DMS 273 (cell line): ENCODE results near the gene ZNF512B.
A peak's percentile ranks its signal among the peaks of the same experiment; 100 is the strongest.
"Not testable (repeated sequence)": the region's sequence is repeated elsewhere in the genome, so short reads cannot be mapped to it uniquely, and the experiment has no call there.

Experiments used
- DNase-seq: peaks from one replicate; lab custom pipeline; 2025; ENCODE audit not compliant: unreplicated experiment; lab: John Stamatoyannopoulos, UW

Gene ZNF512B, protein sequence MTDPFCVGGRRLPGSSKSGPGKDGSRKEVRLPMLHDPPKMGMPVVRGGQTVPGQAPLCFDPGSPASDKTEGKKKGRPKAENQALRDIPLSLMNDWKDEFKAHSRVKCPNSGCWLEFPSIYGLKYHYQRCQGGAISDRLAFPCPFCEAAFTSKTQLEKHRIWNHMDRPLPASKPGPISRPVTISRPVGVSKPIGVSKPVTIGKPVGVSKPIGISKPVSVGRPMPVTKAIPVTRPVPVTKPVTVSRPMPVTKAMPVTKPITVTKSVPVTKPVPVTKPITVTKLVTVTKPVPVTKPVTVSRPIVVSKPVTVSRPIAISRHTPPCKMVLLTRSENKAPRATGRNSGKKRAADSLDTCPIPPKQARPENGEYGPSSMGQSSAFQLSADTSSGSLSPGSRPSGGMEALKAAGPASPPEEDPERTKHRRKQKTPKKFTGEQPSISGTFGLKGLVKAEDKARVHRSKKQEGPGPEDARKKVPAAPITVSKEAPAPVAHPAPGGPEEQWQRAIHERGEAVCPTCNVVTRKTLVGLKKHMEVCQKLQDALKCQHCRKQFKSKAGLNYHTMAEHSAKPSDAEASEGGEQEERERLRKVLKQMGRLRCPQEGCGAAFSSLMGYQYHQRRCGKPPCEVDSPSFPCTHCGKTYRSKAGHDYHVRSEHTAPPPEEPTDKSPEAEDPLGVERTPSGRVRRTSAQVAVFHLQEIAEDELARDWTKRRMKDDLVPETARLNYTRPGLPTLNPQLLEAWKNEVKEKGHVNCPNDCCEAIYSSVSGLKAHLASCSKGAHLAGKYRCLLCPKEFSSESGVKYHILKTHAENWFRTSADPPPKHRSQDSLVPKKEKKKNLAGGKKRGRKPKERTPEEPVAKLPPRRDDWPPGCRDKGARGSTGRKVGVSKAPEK

DNA sequence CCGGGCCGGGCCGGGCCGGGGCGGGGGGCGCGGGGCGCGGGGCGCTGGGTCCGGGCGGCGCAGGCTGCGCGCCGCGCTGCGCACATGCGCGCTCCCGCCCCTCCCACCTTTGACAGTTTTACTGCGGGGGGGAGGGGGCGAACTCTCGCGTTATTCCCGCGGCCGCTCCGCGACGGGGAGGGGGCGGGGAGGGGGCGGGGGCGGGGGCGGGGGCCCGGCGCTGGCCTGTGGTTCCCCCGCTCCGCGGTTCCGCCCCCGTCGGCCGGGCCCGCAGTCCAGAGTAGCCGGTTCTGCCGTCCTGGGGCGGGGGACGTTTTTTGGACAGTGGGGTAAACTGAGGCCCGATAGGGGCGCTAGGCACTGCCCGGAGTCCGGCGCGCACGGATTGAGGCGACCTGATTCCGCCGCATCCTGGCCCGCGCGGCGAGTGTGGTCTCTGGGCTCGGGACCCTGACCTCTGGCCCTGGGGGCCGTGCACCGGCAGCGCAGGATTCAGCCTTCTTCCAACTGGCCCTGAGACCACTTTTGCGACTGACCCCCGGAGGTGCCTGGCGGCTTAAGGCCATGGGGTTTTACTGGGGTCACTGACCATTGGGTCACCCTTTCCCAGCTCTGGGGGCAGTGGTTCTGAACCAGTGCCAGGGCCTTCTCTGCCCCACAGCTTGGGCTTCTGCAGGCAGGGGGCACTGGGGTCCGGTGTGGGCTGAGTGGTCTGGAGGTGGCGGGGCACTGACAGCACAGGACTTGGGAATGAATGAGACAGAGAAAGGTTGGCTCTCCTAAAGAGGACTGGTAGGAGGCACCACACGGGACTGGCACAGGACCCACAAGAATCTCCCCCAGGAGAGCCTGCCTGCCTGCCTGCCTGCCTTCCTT is at the start of gene ZNF512B:
ZNF512B (minus strand) TSS at position 93 of the 876 bp plus-strand sequence. CDS start 1,980 bp downstream, outside the sequence.
- peak; percentile 91 for DNase-seq

DNA sequence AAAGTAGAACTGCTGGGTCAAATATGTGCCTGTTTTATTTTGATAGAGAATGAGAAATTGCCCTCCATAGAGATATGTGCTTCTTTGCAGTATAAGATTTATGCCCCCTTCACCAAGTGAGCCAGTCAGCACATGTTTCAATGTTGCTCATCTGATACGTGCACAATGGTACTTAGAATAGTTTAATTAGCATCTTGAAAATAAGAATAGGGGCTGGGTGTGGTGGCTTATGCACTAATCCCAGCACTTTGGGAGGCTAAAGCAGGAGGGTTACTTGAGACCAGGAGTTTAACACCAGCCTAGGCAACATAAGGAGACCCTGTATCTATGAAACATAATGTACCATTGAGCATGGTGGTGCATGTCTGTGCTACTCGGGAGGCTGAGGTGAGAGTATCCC is 45.9 kb upstream of the ZNF512B start:
- DNase-seq: no peak

DNA sequence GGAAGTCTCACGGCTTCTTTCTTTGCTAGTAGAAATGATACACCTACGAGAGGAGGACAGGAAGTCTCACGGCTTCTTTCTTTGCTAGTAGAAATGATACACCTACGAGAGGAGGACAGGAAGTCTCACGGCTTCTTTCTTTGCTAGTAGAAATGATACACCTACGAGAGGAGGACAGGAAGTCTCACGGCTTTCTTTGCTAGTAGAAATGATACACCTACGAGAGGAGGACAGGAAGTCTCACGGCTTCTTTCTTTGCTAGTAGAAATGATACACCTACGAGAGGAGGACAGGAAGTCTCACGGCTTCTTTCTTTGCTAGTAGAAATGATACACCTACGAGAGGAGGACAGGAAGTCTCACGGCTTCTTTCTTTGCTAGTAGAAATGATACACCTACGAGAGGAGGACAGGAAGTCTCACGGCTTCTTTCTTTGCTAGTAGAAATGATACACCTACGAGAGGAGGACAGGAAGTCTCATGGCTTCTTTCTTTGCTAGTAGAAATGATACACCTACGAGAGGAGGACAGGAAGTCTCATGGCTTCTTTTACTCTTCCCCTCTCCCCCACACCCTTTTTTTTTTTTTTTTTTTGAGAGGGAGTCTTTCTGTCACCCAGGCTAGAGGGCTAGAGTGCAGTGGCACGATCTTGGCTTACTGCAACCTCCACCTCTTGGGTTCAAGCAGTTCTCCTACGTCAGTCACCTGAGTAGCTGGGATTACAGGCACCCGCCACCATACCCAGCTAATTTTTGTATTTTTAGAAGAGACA is 42.8 kb upstream of the ZNF512B start:
- DNase-seq: not testable (repeated sequence)

DNA sequence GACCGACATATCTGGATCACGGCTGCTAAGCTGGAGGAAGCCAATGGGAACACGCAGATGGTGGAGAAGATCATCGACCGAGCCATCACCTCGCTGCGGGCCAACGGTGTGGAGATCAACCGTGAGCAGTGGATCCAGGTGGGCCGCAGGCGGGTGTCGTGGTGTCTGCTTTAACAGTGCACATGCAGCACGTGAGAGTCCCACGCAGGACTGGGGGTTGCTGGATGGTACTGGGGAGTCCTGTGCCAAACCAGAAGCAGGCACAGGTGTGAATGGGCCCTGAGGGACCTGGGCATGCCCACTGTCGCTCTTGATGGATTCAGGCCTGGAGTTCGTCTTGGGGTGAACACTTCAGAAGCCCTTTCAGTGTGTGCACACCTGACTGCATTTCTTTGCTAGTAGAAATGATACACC is 41.6 kb upstream of the ZNF512B start:
- DNase-seq: no peak

DNA sequence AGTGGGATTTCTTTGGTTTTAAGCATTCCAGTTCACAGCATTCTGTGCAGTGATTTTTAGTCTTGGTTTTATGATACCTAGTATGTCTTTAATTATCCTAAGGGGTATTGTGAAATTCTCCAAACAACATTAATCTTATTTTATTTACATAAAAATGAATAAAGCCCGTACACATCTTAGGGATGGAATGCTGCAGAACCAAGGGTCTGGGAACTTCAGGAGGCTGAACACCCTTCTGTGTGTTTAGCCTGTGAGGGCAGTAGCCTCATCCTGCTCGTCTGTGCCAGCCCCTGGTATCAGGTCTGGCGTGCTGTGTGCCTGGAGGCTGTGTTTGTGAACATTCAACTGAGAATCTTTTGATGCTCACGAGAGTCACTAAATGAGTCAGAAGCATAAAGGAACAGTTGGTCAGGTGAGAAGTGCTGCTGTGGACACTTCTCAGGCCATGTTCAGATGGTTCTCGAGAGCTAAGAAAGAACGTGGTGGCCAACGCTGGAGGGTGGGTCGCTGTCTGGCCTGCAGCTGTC is 41.0 kb upstream of the ZNF512B start:
- no peak for DNase-seq

DNA sequence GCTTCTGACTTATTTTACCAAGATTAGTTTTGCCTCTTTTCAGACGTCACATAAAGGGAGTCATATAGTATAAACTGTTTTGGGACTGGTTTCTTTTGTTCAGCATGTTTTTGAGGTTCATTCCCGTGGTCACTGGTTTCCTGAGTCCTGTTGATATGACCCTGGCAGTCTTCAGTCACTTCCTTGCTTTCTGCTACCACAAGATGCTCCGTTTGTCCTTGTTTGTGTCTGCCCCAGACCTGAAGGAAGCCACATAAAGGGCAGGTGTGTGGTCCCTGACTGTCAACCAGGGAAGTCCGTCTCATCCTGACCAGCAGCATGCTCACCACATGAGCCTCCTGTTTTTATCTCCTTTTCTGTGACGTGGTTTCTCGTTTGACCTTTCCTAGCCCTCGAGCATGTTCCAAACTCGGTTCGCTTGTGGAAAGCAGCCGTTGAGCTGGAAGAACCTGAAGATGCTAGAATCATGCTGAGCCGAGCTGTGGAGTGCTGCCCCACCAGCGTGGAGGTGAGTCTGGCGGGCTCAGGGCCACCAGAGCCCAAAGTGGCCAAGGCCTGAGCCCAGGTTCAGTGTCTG is 40.2 kb upstream of the ZNF512B start:
- no peak for DNase-seq

DNA sequence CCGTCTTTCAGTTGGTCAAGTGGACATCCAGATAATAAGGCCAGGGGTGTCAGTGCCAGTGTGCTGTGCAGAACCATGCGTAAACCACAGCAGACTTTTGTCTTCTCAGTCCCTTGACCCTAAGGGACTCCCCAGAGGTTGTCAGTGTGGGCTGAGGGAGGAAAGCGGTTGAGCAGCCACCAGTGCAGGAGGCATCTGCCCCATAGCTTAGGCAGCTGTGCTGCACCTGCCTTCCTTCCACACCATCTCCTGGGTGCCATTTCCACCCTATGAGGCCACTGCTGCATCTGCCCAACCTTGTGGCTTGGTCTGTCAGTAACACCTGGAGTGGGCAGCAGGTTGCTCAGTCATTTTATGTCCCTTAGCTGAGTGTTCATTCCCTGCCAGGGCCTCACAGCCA is 37.2 kb upstream of the ZNF512B start:
- DNase-seq: no peak

DNA sequence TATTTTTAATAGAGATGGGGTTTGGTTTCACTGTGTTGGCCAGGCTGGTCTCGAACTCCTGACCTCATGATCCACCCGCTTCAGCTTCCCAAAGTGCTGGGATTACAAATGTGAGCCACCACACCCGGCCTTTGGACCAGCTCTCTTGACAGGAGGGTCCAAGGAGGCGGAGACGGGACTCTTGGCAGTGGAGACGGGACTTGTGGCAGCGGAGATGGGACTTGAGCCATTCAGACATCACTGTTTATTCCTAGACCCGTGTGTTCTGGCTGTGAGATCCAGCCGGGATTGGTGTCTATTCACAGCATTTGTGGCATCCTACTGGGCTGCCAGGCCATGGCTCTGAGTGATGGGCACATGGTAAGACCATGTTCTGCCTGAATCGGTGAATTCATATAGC is 36.8 kb upstream of the ZNF512B start:
- no peak for DNase-seq

DNA sequence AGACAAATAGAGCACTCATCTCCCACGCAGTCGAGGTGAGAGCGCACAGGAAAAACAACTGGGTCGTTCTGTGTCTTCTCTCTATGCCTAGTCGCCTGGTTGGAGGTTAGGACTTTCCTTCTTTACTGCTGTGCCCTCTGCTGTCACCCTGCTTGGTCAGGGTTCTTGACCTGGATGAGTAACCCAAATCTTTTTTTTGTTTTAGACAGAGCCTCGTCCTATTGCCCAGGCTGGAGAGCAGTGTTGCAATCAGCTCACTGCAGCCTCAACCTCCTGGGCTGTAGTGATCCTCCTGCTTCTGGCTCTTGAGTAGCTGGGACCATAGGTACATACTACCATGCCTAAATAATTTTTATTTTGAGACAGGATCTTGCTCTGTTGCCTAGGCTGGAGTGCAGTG is 35.7 kb upstream of the ZNF512B start:
- DNase-seq: no peak

DNA sequence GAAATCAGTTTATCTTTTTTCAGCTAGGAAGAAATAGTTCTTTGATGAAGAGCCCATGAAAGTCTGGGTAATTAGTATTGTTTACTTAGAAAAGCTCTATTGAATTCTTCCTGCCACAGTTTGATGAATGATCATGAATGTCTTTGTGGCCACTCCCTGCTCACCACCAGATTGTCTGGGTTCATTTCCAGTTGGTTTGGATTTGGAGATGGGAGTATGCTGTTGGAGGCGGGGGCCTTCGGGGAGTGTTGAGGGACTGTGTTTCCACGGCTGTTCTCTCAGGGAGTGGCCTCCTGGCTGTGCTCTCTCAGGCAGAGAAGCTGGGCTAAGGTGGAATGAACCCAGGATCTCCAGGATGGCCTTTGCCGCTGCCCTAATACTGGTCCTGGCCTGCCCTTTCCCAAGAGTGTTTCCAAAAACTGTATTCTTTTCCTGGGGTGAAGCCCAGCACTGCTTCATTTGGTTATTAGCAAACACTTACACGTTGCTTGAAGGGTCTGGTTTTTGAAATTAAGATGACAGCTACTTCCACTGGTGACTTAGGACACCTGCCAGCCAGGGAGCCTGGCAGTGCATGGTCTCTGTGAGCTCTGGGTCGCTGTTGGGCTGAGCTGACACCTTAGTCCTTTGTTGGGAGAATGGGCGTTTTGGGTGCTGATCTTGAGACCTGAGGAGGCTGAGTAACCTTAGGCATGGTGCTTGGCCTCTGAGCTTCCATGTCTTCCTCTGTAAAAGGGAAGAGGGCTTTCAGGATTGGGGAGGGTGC is 34.4 kb upstream of the ZNF512B start:
- DNase-seq: no peak

DNA sequence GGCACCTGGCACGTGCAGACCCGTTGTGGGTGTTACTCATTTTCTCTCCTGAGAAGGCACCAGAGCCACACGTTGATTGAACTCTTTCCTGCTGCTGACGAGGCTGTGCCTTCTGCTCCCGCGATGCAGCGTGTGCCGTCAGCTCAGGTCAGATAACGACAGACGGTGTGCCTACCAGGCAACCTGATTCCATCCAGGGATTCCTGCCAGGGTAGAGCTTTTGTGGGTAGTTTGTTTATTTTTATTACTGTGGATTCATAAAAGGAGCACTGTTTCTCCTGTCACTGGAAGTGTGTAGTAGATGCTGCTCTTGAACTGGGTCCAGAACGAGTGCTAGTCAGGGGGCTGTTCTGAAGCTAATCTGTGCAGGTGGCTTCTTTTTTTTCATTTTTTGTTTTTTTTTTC is 31.9 kb upstream of the ZNF512B start:
- peak; percentile 97 for DNase-seq

DNA sequence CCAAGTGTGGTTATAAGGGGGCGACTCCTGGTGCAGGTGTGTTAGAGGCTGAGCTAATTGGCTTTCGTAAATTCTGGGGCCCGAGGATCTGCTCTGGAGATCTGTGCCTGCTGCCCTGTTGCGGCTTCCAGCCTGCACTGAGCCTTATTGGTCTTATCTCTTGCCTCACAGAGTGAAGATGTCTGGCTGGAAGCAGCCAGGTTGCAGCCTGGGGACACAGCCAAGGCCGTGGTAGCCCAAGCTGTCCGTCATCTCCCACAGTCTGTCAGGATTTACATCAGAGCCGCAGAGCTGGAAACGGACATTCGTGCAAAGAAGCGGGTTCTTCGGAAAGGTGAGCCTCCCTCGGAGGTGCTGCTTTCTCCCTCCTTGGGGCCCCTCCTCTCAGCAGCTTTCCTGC is 31.2 kb upstream of the ZNF512B start:
- DNase-seq: peak; percentile 86

DNA sequence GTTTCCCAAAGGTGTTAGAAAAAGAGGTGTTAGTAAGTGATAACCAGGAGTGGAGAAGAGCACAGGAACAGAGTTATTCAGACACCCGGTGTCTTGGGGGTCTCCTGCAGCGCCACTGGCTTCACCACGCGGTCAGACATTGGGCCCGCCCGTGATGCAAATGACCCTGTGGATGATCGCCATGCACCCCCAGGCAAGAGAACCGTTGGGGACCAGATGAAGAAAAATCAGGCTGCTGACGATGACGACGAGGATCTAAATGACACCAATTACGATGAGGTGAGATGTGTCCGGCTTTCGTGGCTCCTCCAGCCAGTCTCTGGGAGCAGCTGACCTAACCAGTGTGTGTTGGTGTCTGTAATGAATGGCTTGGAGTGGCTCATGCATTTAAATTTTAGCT is 13.2 kb upstream of the ZNF512B start:
- DNase-seq: no peak

DNA sequence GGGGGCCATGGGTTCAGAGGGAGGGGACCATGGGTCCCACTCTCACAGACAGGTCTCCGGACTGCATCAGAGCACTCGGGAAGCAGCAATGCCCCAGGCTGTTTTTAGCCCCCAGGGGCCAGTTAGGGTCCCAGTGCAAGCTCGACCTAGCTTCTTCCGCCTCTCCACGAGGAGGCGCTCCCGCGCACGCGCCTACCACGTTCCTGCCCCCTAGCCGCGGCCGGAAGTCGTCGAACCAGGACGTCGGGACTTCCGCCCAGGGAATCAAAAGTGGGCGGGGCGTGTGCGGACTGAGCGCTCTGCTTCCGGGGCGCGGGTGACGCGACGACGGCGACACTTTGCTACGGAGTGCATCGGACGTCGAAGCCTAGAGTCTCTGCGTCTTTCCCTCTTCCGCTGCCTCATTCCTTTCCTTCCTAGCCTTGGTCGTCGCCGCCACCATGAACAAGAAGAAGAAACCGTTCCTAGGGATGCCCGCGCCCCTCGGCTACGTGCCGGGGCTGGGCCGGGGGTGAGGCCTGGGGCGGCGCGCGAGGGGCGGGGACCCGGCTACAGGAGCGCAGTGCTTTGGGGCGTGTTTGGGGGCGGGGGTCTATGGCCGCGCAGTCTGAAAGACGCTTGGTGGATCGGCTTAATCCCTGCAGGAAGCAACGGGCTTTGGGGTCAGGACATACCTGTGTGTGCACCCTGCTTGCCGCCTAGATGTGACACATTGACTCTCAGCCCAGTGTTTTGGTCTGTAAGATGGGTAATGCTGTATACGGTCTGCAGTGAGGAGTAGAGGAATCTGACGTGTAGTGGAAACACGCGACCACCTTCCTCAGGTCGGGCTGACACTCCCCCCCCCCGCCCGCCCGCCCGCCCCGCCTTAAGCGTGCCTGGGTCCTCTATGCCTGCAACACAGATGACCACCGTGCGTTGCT is 11.3 kb upstream of the ZNF512B start, which contains the start of gene PRPF6:
PRPF6 (plus strand) TSS at position 327 of the 923 bp plus-strand sequence; CDS start at position 441, 114 bp downstream.
- peak; percentile 99 for DNase-seq

DNA sequence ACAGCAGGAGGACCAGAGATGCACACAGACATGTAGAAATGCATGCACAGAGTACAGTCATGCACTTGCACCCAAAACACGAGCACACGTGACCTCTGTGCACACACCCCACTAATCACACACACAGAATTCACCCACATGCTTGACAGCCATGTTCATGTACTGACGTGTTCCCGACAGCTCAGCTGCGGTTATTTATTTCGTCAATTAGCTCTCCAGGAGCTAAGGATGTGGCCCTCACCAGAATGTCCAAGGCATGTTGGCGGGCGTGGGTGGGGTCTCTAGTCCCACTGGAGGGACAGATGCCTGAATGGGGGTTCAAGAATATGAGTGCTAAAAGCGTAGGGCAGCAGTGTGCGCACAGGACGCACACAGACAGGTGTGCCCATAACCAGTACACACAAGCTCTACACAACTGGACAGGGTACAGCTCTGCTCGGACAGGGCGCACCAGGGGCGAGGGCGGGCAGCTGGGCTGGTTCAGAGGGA is 10.6 kb upstream of the ZNF512B start:
- no peak for DNase-seq

DNA sequence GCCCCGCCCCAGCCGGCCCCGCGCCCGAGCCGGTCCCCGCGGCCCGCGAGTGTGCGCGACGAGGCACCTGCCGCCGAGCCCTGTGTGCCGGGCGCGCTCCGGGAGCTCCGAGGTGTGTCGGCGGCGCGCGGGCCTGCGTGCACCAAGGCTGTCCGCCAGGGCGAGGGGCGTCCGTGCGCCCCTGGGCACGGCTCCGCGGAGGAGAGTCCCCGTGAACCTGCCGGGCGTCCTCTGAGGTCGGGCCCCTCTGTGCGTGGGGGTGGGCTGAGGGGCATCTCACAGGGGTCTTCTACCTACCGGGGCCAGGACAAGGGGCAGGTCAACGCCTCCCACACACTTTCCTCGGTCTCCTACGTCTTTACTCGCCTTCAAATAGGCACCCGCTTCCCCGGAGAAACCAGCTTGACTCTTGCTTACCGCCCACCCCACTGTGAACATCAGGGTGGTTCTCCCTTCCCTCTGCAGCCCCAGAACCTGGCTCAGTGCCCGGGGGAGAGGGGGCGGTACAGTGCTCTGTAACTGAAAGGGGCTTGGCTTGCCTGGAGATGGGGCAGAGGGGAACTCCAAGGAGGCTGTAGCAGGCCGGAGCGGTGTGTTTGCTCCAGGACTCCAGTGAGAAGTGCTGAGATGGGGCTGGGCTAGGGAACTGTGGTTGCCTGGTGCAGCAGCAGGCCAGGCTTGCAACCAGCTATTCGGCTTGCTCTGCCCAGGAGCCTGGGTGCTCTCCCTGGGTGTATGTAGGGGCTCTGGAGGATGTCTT is 10.0 kb upstream of the ZNF512B start, which contains the start of gene SAMD10:
SAMD10 (minus strand) TSS at position 86 of the 760 bp plus-strand sequence. CDS start 175 bp downstream, outside the sequence.
- peak; percentile 91 for DNase-seq

DNA sequence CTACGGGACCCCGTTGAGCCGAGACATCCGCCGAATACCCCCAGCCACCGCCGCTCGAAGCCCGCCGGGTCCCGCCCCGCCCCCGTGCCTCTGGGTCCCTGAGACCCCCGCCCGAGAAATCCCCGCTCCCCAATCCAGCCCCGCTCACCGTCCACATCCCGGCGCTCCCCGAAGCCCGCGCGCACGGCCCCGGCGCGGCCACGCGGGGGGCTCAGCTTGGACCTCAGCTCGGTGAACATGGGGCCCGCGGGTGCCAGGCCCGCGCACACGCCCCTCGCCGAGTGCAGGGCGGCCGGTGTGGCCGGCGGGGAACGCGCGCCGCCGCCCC is 9.5 kb upstream of the ZNF512B start:
- no peak for DNase-seq
